Measurements from ENCODE around the gene TBX21. TPM values are rescaled to one million over a fixed set of nuclear protein-coding genes. Genes with fewer than 3 reads are reported as not detected.

Gene TBX21
- total RNA-seq, 1 donor = not detected

GRCh38 chr17:47715669-47716325 is 17.2 kb upstream of the TBX21 start:
- no peak overlapping the region for H3K4me3 ChIP-seq (ENCODE audit: low read depth, low read length)
- TF ChIP-seq CTCF (IDR thresholded peaks at IDR 0.05; ENCODE audit: insufficient read depth, low read depth, low read length) = no peak
- DNase-seq (ENCODE audit: low read depth) = no peak

DNA sequence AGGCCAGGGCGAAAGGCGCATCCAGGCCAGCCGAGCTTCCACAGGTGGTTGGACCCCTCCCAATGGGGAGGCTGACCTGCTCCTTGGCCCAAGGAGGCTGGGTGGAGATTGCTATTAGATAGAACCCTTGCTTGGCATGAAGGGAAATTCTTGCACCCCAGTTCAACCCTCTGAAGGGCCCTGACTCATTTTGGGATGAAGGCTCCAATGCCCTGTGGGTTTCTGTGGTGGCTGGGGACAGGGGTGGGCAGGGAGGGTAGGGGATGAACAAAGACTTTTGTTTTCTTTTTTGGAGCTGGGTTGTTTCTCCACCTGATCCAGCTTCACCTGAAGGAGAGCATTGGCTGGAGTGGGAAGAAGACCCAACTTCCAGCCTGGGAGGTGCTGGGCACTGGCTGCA is 16.7 kb upstream of the TBX21 start:
- no peak for TF ChIP-seq CTCF (IDR thresholded peaks at IDR 0.05; ENCODE audit: insufficient read depth, low read depth, low read length)
- no peak overlapping the region for H3K4me3 ChIP-seq (ENCODE audit: low read depth, low read length)
- no peak for DNase-seq (ENCODE audit: low read depth)

GRCh38 chr17:47717261-47717697 is 15.8 kb upstream of the TBX21 start:
- TF ChIP-seq CTCF (IDR thresholded peaks at IDR 0.05; ENCODE audit: insufficient read depth, low read depth, low read length) = peak; percentile 39
- H3K4me3 ChIP-seq (ENCODE audit: low read depth, low read length) = no peak overlapping the region
- DNase-seq (ENCODE audit: low read depth) = no peak

DNA sequence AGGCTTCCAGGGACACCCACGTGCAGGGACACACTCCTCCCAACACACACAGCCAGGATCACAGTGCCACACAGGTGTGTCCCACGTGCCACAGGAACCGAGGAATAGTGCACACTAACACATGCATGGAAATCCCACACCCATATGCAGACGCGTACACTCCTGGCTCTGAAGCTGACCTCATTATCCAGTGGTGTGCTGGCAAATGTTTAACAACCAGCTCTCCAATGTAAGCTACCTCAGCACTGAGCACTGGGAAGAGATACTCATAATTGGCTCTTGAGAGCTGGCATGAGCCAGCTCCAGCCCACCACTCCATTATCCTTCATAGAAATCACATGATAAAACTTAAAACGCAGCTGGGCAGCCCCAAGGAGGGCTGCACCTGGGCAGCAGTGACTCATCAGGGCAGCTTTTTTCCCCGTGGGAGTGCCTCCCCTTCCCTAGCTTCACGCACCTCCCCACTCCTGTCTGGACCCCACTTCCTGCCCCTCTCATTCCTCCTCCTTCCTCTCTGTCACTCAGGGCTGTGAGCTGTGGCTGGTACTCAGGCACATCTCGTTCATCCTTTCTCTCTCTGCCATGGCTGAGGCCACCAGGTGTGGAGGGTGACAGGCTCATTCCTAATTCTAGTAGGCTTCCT is 14.9 kb upstream of the TBX21 start:
- H3K4me3 ChIP-seq (ENCODE audit: low read depth, low read length) = no peak overlapping the region
- TF ChIP-seq CTCF (IDR thresholded peaks at IDR 0.05; ENCODE audit: insufficient read depth, low read depth, low read length) = no peak
- no peak for DNase-seq (ENCODE audit: low read depth)

GRCh38 chr17:47718634-47719405 is 14.2 kb upstream of the TBX21 start:
- no peak for DNase-seq (ENCODE audit: low read depth)
- H3K4me3 ChIP-seq (ENCODE audit: low read depth, low read length) = no peak overlapping the region
- TF ChIP-seq CTCF (IDR thresholded peaks at IDR 0.05; ENCODE audit: insufficient read depth, low read depth, low read length) = no peak

DNA sequence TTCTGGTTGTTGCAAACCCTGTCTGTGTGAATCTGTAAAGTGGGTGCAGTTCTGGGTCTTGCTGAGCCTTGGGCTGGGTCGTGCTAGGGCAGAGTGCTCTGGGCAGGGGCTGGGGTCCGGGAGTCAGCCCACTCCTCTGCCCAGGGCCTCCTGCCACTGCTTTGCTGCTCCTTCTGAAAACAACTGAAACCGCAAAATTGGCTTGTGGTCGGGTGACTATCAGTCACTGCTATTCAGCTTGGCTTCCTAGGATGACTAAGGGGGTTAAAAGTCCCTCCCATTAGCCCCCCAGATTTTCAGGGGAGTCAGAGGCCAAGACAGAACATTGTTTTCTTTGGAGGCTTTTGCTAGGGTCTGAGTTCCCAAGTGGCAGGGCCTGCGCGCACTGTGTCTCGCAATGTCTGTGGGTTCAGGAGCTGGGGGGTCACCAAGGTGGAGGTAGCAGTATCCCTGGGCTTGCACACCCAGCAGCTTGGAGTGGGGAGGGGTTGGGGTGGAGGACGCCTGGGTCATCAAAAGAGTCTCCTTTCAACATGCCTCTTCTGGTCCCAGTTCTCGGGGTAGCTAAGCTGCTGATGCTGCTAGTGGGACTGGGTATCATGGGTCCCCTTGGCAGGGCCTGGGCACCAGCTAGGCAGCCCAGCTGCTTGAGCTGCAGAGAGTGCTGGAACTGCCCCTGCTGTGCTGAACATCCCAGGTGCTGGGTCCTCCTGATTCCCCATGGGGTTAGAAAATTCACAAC is 13.5 kb upstream of the TBX21 start:
- DNase-seq (ENCODE audit: low read depth) = peak; percentile 33
- TF ChIP-seq CTCF (IDR thresholded peaks at IDR 0.05; ENCODE audit: insufficient read depth, low read depth, low read length) = no peak
- H3K4me3 ChIP-seq (ENCODE audit: low read depth, low read length) = no peak overlapping the region
